Vagina (tissue), 2 donors: ENCODE measurements around the gene GSTM2.

ENCODE experiments used
- POLR2A ChIP-seq, 2 donors: fragments of 450-650 bp; IDR thresholded peaks; one replicate each; pipeline ENCODE4 v1.6.1; 2017; ENCODE audit warnings: antibody characterized with exemption in 2 of 2, mild to moderate bottlenecking in 2 of 2, moderate library complexity in 2 of 2
- TF ChIP-seq, protein P1 (sequence below), 3 experiments: fragments of 450-650 bp in 2 of 3; fragments of 200-600 bp in 1 of 3; sonication (generic) in 1 of 3; IDR thresholded peaks; one replicate each; pipeline ENCODE4 v1.5.1; 2017 to 2019; ENCODE audit warnings: antibody characterized with exemption in 3 of 3, mild to moderate bottlenecking in 2 of 3, moderate library complexity in 2 of 3

DNA sequence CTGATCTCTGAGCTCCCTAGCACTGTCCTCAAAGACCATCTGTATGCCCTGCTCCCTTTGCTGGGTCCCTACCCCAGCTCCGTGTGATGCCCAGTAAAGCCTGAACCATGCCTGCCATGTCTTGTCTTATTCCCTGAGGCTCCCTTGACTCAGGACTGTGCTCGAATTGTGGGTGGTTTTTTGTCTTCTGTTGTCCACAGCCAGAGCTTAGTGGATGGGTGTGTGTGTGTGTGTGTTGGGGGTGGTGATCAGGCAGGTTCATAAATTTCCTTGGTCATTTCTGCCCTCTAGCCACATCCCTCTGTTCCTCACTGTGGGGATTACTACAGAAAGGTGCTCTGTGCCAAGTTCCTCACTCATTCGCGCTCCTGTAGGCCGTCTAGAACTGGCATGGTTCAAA, 49.9 kb downstream of the GSTM2 start:
- TF ChIP-seq, protein P1, sequence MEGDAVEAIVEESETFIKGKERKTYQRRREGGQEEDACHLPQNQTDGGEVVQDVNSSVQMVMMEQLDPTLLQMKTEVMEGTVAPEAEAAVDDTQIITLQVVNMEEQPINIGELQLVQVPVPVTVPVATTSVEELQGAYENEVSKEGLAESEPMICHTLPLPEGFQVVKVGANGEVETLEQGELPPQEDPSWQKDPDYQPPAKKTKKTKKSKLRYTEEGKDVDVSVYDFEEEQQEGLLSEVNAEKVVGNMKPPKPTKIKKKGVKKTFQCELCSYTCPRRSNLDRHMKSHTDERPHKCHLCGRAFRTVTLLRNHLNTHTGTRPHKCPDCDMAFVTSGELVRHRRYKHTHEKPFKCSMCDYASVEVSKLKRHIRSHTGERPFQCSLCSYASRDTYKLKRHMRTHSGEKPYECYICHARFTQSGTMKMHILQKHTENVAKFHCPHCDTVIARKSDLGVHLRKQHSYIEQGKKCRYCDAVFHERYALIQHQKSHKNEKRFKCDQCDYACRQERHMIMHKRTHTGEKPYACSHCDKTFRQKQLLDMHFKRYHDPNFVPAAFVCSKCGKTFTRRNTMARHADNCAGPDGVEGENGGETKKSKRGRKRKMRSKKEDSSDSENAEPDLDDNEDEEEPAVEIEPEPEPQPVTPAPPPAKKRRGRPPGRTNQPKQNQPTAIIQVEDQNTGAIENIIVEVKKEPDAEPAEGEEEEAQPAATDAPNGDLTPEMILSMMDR (IDR thresholded peaks at IDR 0.05): no peak
- TF ChIP-seq POLR2A (IDR thresholded peaks at IDR 0.05): no peak
